Keratinocyte (primary cell): Measurements from ENCODE around the gene KIF2C. TPM values are rescaled to one million over a fixed set of nuclear protein-coding genes. Genes with fewer than 3 reads are reported as not detected.
"Not testable (repeated sequence)": the region's sequence is repeated elsewhere in the genome, so short reads cannot be mapped to it uniquely, and the experiment has no call there.

Experiments
- DNase-seq: peaks from one replicate; pipeline ENCODE4 v3.0.0-alpha.2; 2011; ENCODE audit warnings: low read depth, missing footprints, low spot score
- FAIRE-seq: peaks from 2 replicates; lab custom pipeline; 2011; peaks lifted over from hg19 to GRCh38; lab: Jason Lieb, UNC
- H2AFZ ChIP-seq: 2 replicates; pipeline ENCODE4 v1.6.0; 2012; ENCODE audit warnings: low read length, control low read depth, inconsistent platforms; ENCODE audit not compliant: control insufficient read depth
- H3K27ac ChIP-seq: 2 replicates; pipeline ENCODE4 v1.5.1; 2011; ENCODE audit warnings: low read length; ENCODE audit not compliant: control insufficient read depth, insufficient read depth
- H3K27me3 ChIP-seq: 3 replicates; pipeline ENCODE4 v1.6.0; 2011; ENCODE audit warnings: low read length; ENCODE audit not compliant: control insufficient read depth, insufficient read depth; ENCODE audit errors: extremely low read depth
- H3K36me3 ChIP-seq, 2 experiments: 2 replicates in 1 of 2; 3 replicates in 1 of 2; pipeline ENCODE4 v1.5.1; 2011; ENCODE audit warnings: low read length in 2 of 2, mild to moderate bottlenecking in 1 of 2; ENCODE audit not compliant: control insufficient read depth in 2 of 2, insufficient read depth in 2 of 2; ENCODE audit errors: extremely low read depth in 1 of 2
- H3K4me1 ChIP-seq: 3 replicates; pipeline ENCODE4 v1.5.1; 2011; ENCODE audit warnings: low read length; ENCODE audit not compliant: control insufficient read depth, insufficient read depth; ENCODE audit errors: extremely low read depth
- H3K4me2 ChIP-seq: 3 replicates; pipeline ENCODE4 v1.6.0; 2011; ENCODE audit warnings: low read depth, low read length; ENCODE audit not compliant: control insufficient read depth, insufficient read depth; ENCODE audit errors: extremely low read depth
- H3K4me3 ChIP-seq, 3 experiments: fragments of 200-600 bp in 1 of 3; sonication (generic) in 1 of 3; 2 replicates in 2 of 3; 3 replicates in 1 of 3; pipeline ENCODE4 v1.5.1; 2011 to 2016; ENCODE audit warnings: low read length in 3 of 3, mild to moderate bottlenecking in 3 of 3, control low read depth in 2 of 3, inconsistent platforms in 1 of 3, low read depth in 1 of 3, mixed read lengths in 1 of 3, mixed run types in 1 of 3, moderate library complexity in 1 of 3; ENCODE audit not compliant: control insufficient read depth in 2 of 3, insufficient read depth in 2 of 3; ENCODE audit errors: extremely low read depth in 1 of 3
- H3K79me2 ChIP-seq: 2 replicates; pipeline ENCODE4 v1.6.0; 2012; ENCODE audit warnings: low read length; ENCODE audit not compliant: control insufficient read depth, insufficient read depth
- H3K9ac ChIP-seq: 3 replicates; pipeline ENCODE4 v1.6.0; 2011; ENCODE audit warnings: low read length; ENCODE audit not compliant: control insufficient read depth, insufficient read depth; ENCODE audit errors: extremely low read depth
- H3K9me1 ChIP-seq: 3 replicates; pipeline ENCODE4 v1.6.0; 2011; ENCODE audit warnings: low read length; ENCODE audit not compliant: control insufficient read depth, insufficient read depth; ENCODE audit errors: extremely low read depth
- H3K9me3 ChIP-seq: 2 replicates; pipeline ENCODE4 v1.5.1; 2012; ENCODE audit warnings: low read depth, low read length; ENCODE audit not compliant: control insufficient read depth
- H4K20me1 ChIP-seq: 3 replicates; pipeline ENCODE4 v1.6.0; 2011; ENCODE audit warnings: low read length; ENCODE audit not compliant: control insufficient read depth, insufficient read depth; ENCODE audit errors: extremely low read depth
- EZH2 ChIP-seq: IDR thresholded peaks from one replicate; pipeline ENCODE4 v1.6.1; 2012; ENCODE audit warnings: inconsistent platforms, mild to moderate bottlenecking, low read length, moderate library complexity
- dilution Hi-C: fragments of 300-500 bp; cut with MboI; formaldehyde crosslinking; loops from one replicate; pipeline ENCODE4 v1.7.0; 2020; ENCODE audit warnings: low sequenced_read_pairs; ENCODE audit not compliant: extremely low pct_ligation_motif_present
- polyA plus RNA-seq, 5 experiments: library from polyadenylated mRNA; depleted of rRNA in 3 of 5; stranded (reverse) in 3 of 5; stranded (forward) in 1 of 5; unstranded in 1 of 5; fragments of >200 nt; gene quantifications; 1 replicate in 1 of 5; 2 replicates in 3 of 5; 3 replicates in 1 of 5; pipeline versions ENCODE4 v1.2.1 to v1.2.3, GENCODE V29; 2011 to 2012; ENCODE audit warnings: missing spikeins in 2 of 5, low read depth in 1 of 5, low replicate concordance in 1 of 5
- TF ChIP-seq, protein P1 (sequence below), 3 experiments: IDR thresholded peaks in 1 of 3; conservative IDR thresholded peaks in 1 of 3; optimal IDR thresholded peaks in 1 of 3; 2 replicates in 2 of 3; 3 replicates in 1 of 3; pipeline versions ENCODE3 to v1.5.1; 2011; ENCODE audit warnings: low read length in 3 of 3, mild to moderate bottlenecking in 3 of 3, moderate library complexity in 2 of 3, control low read depth in 1 of 3, inconsistent platforms in 1 of 3; ENCODE audit not compliant: insufficient read depth in 2 of 3; ENCODE audit errors: extremely low read depth in 1 of 3

KIF2C gene
- polyA plus RNA-seq, 1 donor (not counting 4 experiments of a cell fraction or from before 2014, with no cell fraction given): 16.3 TPM

DNA sequence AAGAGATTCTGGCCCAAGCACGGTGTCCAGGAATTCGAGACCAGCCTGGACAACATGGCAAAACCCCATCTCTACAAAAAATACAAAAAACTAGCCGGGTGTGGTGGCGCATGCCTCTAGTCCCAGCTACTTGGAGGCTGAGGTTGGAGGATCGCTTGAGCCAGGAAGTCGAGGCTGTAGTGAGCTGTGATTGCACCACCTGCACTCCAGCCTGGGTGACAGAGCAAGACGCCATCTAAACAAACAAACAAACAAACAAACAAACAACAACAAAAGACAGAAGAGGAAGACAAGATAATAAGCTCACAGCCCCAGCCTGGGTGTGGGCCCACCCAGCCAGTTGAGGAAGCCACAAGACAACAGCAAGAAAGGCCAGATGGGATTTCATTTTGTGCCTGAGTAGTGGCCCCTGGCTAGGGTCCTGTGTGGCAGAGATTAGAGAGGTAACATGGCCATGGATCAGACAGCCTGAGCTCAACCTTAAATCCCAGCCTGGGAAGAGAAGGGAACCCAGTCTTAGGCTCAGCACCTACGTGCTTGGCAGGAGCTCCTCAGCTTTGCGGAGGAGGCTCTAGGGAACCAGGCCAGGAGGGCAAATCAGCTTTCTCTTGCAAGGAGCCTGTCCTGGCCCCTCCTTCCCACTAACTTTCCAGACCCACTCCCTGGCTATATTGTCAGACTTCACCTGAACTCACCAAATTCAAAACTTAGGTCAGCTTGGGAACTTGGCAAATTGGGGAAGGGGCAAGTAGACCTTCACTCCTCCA lies 53.3 kb downstream of the KIF2C start:
- H3K27ac ChIP-seq: no peak overlapping the region
- no peak overlapping the region for H3K4me2 ChIP-seq
- dilution Hi-C loops: no loop called here
- no peaks in the 10 kb centered on the region for H4K20me1 ChIP-seq
- H3K4me3 ChIP-seq: no peak overlapping the region
- no peaks in the 10 kb centered on the region for H3K27me3 ChIP-seq
- peaks cover 6% of the 10 kb centered on the region for H3K4me1 ChIP-seq
- peak overlapping the region; percentile 22 for H2AFZ ChIP-seq
- H3K9ac ChIP-seq: no peak overlapping the region
- FAIRE-seq: no peak
- H3K9me3 ChIP-seq: no peaks in the 10 kb centered on the region
- TF ChIP-seq, protein P1, sequence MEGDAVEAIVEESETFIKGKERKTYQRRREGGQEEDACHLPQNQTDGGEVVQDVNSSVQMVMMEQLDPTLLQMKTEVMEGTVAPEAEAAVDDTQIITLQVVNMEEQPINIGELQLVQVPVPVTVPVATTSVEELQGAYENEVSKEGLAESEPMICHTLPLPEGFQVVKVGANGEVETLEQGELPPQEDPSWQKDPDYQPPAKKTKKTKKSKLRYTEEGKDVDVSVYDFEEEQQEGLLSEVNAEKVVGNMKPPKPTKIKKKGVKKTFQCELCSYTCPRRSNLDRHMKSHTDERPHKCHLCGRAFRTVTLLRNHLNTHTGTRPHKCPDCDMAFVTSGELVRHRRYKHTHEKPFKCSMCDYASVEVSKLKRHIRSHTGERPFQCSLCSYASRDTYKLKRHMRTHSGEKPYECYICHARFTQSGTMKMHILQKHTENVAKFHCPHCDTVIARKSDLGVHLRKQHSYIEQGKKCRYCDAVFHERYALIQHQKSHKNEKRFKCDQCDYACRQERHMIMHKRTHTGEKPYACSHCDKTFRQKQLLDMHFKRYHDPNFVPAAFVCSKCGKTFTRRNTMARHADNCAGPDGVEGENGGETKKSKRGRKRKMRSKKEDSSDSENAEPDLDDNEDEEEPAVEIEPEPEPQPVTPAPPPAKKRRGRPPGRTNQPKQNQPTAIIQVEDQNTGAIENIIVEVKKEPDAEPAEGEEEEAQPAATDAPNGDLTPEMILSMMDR (optimal IDR thresholded peaks at IDR 0.05 in 1 of 3, IDR thresholded peaks at IDR 0.05 in 1 of 3, conservative IDR thresholded peaks at IDR 0.05 in 1 of 3; ENCODE audit: extremely low read depth in 1 of 3, insufficient read depth in 2 of 3, low read length in 3 of 3): no peak
- TF ChIP-seq EZH2: no peak
- DNase-seq: no peak
- no peaks in the 10 kb centered on the region for H3K79me2 ChIP-seq
- H3K36me3 ChIP-seq: no peaks in the 10 kb centered on the region
- no peaks in the 10 kb centered on the region for H3K9me1 ChIP-seq

DNA sequence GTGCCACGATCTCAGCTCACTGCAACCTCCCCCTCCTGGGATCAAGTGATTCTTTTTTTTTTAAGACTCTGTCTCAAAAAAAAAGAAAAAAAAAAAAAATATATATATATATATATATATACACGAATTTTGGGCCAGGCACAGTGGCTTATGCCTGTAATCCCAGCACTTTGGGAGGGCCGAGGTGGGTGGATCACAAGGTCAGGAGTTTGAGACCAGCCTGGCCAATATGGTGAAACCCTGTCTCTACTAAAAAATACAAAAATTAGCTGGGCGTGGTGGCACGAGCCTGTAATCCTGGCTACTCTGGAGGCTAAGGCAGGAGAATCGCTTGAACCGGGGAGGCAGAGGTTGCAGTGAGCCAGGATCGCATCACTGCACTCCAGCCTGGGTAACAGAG lies 58.2 kb downstream of the KIF2C start:
- H3K9me3 ChIP-seq, H3K27me3 ChIP-seq, H3K9me1 ChIP-seq, H3K4me3 ChIP-seq, H3K4me2 ChIP-seq, dilution Hi-C loops, DNase-seq, H4K20me1 ChIP-seq, H3K27ac ChIP-seq, H2AFZ ChIP-seq, H3K9ac ChIP-seq, FAIRE-seq: not testable (repeated sequence)
- H3K79me2 ChIP-seq: peaks cover 25% of the 10 kb centered on the region
- peaks cover 14% of the 10 kb centered on the region for H3K4me1 ChIP-seq
- H3K36me3 ChIP-seq: peaks cover 9 to 11% of the 10 kb centered on the region in 2 experiments
